GM12873 (cell line): ENCODE measurements around the gene CMPK1.

Experiments used
- CTCF ChIP-seq: IDR thresholded peaks from 2 replicates; pipeline ENCODE4 v1.5.1; 2012; ENCODE audit warnings: low read depth, mild to moderate bottlenecking, moderate library complexity, low read length, control low read depth; ENCODE audit not compliant: insufficient read depth; ENCODE audit errors: missing control alignments

Gene CMPK1

GRCh38 chr1:47418681-47419325, 85.2 kb downstream of the CMPK1 start:
- TF ChIP-seq CTCF, result no peak

- TF ChIP-seq CTCF, result no peak
Measured at GRCh38 chr1:47420547-47420946, 87.0 kb downstream of the CMPK1 start.

DNA sequence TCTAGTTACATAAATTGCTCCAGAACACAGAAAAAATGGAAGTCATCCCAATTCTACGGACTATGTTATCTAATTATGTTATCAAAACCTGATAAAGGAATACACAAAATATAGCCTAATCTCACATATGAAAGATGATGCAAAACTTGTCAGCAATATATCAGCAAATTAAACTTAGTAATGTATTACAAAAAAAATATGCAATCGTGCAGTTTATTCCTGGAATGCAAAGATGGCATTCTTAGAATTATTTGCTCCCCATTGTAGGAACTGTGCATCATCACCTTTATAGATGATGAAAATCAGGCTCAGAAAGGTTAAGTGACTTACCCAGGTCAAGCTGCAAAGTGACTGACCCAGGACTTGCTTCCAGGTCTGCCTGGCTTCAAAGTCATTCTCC, 90.3 kb downstream of the CMPK1 start:
- no peak for TF ChIP-seq CTCF

- TF ChIP-seq CTCF, result peak; percentile 66
Measured at GRCh38 chr1:47424336-47424982, 90.9 kb downstream of the CMPK1 start.
